22Rv1 (cell line): Measurements from ENCODE around the gene CST7.

Experiments
- H3K27ac ChIP-seq: fragments of 450-650 bp; 2 replicates; pipeline ENCODE4 v1.5.1; 2017
- ZFX ChIP-seq: fragments of 450-650 bp; IDR thresholded peaks from 2 replicates; pipeline ENCODE4 v1.6.1; 2017; ENCODE audit warnings: antibody characterized with exemption, borderline replicate concordance
- TF ChIP-seq, protein P1 (sequence below): fragments of 450-650 bp; IDR thresholded peaks from 2 replicates; pipeline ENCODE4 v1.5.1; 2017; ENCODE audit warnings: mild to moderate bottlenecking

CST7 gene

DNA sequence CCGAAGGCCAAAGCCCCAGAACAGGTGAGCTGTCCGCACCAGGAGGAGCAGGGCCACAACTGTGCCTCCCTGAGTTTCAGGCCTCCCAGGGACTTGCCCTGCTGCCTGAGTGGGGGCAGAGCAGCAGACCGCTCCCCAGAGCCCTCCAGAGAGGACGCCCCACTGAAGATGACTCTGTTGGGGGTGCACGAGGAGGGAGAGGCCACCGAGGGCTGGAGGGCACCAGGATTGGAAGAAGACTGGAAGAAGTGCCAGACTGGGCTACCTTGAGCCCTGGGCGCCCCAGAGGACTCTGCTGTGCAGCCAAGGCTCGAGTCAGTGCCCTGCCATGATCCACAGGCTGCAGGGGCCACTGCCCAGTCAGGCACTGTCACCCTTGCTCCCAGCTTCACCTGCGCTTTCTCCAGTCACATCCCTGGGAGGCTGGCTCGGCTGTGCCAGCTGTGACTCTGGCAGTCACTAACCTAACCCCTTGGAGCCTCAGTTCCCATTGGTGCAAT, 11.3 kb downstream of the CST7 start:
- TF ChIP-seq, protein P1, sequence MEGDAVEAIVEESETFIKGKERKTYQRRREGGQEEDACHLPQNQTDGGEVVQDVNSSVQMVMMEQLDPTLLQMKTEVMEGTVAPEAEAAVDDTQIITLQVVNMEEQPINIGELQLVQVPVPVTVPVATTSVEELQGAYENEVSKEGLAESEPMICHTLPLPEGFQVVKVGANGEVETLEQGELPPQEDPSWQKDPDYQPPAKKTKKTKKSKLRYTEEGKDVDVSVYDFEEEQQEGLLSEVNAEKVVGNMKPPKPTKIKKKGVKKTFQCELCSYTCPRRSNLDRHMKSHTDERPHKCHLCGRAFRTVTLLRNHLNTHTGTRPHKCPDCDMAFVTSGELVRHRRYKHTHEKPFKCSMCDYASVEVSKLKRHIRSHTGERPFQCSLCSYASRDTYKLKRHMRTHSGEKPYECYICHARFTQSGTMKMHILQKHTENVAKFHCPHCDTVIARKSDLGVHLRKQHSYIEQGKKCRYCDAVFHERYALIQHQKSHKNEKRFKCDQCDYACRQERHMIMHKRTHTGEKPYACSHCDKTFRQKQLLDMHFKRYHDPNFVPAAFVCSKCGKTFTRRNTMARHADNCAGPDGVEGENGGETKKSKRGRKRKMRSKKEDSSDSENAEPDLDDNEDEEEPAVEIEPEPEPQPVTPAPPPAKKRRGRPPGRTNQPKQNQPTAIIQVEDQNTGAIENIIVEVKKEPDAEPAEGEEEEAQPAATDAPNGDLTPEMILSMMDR: no peak
- TF ChIP-seq ZFX: no peak
- no peak overlapping the region for H3K27ac ChIP-seq

GRCh38 chr20:24960861-24961260, 11.8 kb downstream of the CST7 start:
- TF ChIP-seq ZFX: no peak
- TF ChIP-seq, protein P1: no peak
- H3K27ac ChIP-seq: no peak overlapping the region

DNA sequence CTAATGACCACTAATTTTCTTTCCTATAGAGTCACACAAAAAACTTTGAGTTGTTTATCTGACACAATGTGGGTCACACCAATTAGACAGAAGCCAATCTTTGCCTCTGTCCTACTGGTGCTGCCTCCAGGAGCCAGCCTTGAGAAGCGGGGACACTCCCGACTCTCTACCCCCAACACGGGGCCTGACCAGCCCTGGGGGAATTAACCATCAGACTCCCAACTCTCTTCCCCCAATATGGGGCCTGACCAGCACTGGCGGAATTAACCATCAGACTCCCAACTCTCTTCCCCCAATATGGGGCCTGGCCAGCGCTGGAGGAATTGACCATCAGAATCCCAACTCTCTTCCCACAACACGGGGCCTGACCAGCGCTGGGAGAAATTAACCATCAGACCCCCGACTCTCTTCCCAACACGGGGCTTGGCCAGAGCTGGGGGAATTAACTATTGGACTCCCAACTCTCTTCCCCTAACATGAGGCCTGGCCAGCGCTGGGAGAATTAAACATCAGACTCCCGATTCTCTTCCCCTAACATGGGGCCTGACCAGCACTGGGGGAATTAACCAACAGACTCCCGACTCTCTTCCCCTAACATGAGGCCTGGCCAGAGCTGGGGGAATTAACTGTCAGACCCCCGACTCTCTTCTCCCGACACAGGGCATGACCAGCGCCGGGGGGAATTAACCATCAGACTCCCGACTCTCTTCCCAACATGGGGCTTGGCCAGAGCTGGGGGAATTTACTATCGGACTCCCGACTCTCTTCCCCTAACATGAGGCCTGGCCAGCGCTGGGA, 12.5 kb downstream of the CST7 start:
- H3K27ac ChIP-seq: no peak overlapping the region
- no peak for TF ChIP-seq ZFX
- TF ChIP-seq, protein P1: no peak

DNA sequence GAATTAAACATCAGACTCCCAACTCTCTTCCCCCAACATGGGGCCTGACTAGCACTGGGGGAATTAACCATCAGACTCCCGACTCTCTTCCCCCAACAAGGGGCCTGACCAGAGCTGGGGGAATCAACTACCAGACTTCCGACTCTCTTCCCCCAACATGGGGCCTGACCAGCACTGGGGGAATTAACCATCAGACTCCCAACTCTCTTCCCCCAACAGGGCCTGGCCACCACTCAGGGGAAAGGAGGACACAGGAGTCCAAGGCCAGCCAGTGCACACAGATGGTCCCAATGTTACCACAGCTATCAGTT, 13.1 kb downstream of the CST7 start:
- H3K27ac ChIP-seq: no peak overlapping the region
- no peak for TF ChIP-seq ZFX
- TF ChIP-seq, protein P1: no peak

GRCh38 chr20:24962510-24962909, 13.4 kb downstream of the CST7 start:
- H3K27ac ChIP-seq: no peak overlapping the region
- TF ChIP-seq, protein P1: no peak
- no peak for TF ChIP-seq ZFX

GRCh38 chr20:24963672-24964505, 14.8 kb downstream of the CST7 start:
- TF ChIP-seq, protein P1: no peak
- no peak for TF ChIP-seq ZFX
- H3K27ac ChIP-seq: no peak overlapping the region

- H3K27ac ChIP-seq: no peak overlapping the region
- no peak for TF ChIP-seq ZFX
- TF ChIP-seq, protein P1: no peak
These were observed 15.4 kb downstream of the CST7 start for GRCh38 chr20:24964506-24964840.
